NCI-H2029 (cell line): ENCODE measurements around the gene MORC1.

Source experiments
- DNase-seq: peaks from one replicate; lab custom pipeline; 2025; lab: John Stamatoyannopoulos, UW

Gene MORC1

DNA sequence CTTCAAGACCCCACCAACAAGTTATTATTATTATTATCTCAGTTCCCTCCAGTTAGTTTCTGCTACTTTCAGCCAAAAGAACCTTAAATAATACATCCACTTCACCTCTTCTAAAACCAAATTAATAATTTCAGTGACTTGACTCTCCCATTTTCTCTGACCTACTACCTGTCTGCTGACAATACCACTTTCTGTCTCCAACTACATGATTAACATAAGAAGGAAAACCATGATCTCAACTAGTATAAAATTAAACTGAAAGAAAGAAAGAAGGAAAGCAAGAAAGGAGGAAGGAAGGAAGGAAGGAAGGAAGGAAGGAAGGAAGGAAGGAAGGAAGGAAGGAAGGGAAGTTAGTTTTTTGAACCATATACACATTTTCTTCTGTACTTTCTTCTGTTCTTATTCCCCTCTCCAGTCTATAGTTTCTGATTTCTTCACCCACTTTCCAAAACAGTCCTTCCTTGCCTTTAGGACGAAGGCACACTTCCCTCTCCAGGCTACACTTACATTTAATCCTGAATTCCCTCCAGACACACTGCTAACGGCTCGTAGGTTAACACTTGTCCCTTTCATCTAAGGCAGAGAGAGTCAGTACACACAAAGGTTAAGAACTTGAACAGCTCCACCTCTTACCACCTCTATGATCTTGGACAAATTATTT lies 84.8 kb downstream of the MORC1 start:
- DNase-seq: no peak

GRCh38 chr3:109028753-109029152 lies 89.2 kb downstream of the MORC1 start:
- no peak for DNase-seq

DNA sequence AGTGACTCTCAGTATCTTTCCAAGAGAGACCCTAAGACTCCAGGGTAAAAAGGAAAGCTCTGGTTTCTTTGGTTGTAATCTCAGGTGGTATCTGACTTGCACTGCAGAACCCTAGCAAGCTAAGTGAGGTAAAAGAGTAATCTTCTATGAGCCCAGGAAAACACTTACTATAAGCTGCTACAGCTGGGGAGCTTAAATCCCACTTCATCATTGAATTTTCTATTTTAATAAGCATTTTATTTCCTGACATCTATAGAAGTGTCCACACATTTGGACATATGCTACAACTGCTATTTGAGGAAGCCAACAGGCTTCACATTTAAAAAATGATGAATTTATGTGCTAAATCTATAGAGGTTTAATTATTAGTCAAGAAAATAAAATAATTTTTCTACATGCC lies 91.1 kb downstream of the MORC1 start:
- DNase-seq: no peak

DNA sequence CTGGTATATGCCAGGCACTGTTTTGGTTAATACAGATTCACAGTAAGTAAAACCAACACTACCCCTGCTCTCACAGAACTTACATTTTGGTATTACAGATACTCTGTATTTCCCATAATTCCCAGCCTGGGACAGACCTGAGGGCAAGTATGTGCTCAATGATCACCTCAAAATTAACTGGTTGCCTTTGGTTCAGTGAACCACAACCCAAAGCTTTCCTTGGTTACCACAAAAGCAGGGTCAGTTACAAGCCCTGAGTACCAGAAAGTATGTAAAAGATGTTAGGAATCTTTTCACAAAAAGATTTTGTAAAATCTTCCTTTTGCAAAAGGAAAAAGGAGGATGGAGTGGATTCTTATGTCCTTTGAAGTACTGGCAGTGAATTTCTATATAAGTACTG lies 92.0 kb downstream of the MORC1 start:
- no peak for DNase-seq

DNA sequence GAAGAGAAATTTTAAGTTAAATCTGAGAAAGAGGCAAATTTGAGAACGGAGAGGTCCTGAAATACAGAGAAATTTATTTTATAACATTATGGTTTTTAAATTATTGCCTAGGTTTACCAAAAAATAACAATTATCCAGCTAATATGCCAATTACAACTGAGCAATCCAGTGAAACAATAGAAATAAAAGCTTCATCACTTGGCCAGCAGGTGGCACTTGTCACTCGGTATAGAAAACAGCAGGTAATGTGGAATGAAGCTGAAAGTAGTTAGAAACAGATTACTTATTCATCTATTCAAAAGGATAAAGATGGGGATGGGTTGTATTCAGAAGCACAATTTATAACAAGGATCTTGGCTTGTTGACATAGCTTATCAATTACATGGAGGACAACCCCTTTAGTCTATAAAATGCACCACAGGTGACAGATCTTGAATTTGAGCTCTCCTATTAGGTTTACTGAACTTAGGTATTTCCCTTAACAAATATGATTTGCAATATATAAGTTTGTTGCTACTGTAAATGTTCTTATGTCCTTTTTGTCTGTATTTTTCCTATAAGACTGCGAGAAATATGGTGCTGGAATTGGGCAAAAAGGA lies 94.2 kb downstream of the MORC1 start:
- no peak for DNase-seq

DNA sequence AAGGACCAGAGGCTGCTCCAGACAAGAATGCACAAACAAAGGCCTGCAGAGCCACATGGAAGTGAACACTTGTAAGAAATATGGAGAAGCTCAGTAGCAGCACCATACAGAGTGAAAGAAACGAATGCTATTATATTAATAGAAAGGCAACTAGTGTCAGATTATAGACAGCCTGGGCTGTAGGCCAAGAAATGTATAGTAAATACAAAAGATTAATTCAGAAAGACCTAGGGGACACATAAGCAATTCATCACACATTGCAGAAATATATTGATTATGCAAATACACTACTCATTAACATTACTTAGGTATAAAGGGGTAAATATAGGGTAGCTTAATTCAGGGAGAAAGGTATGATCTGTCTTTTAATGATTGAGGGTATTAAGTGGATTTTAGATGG lies 94.8 kb downstream of the MORC1 start:
- no peak for DNase-seq

GRCh38 chr3:109021556-109021955 lies 96.4 kb downstream of the MORC1 start:
- DNase-seq: no peak

DNA sequence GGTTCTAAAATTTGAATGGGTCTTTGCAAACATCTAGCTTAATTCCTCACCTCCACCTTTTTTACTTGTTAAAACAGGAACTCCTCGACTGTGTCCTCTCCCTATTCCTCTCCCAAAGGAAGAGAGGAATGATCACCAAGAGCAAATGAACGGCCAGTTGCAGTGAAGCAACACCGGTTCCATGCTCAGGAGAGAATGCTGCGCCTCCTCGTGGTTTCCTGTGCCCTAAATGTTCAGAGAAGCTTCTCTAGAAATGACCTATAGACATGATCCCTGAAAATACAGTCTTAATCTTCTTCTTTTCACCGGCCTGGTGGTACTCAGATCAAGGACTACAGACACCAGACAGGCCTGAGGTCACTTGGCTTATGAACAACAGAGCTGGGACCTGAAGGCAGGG lies 99.1 kb downstream of the MORC1 start:
- no peak for DNase-seq

GRCh38 chr3:109005443-109005842 lies 112.5 kb downstream of the MORC1 start:
- DNase-seq: no peak

GRCh38 chr3:108998436-108998835 lies 119.5 kb downstream of the MORC1 start:
- DNase-seq: no peak

DNA sequence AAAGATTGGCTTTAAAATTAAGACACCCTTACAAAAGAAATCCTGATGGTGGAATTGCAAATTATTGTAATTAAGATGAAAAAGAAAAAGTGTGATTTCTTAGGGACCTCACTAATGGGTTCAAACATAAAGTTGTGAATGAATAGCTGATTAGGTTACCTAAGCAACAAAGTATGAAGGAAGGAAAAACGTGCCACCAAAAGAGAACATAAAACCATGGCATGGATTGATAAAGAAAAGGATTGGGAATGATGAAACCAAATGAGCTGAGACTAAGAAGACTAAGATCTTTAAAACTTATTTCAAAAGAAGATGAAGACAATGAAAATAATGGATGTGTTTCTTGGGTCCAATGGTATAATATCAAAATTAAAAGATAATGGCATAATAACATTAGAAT lies 132.1 kb downstream of the MORC1 start:
- DNase-seq: no peak

DNA sequence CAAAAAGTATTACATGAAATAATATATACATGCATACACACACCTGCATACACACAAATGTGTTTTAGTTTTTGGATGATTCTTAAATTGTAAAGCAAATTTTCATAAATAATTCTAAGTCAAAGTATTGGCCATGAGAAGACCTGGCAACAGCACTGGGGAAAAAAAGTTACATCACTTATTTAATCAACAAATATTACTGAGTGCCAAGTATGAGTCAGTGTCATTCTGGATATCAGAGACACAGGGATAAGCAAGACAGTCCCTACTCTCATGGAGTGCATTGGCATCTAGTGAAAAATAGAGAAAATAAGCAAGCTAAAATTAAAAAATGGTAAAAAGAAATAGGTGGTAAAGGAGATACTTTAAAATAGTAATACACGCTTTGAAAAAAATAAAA lies 134.9 kb downstream of the MORC1 start:
- DNase-seq: no peak

DNA sequence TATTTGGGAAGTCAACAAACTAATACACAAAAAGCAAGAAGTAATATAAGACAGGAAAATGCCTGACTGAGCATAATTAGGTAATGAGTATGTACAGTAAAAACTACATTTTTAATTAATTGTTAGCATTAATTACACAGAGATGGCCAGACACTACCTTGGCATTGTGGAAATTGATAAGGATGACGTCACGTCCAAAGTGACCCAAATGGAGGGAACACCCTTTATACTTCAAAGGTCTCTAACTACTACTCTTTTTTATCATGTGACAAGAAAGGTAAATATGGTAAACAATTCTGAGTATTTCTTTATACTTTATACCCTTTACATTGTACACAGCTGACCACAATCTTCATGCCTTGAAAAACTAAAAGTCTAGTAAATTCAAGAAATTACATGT lies 141.9 kb downstream of the MORC1 start:
- no peak for DNase-seq

DNA sequence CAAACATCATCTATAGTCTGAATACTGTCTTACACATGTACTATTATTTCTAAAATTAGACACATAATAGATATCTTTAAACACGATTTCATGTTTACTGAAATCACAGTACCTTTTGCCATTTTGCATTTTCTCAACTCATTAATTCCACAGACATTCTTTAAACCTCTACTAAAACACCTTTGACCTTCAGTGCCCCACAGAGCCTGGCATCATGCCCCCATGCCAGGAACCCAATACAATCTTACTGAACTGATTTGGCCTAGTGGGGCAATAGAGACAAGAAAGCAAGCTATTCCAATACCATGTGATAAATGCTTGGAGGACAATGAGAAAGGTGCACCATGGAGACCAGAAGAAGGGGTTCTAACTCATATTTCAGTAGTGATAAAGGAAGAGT lies 144.9 kb downstream of the MORC1 start:
- no peak for DNase-seq

- no peak for DNase-seq
Measured at GRCh38 chr3:108972482-108972881, 145.5 kb downstream of the MORC1 start.

DNA sequence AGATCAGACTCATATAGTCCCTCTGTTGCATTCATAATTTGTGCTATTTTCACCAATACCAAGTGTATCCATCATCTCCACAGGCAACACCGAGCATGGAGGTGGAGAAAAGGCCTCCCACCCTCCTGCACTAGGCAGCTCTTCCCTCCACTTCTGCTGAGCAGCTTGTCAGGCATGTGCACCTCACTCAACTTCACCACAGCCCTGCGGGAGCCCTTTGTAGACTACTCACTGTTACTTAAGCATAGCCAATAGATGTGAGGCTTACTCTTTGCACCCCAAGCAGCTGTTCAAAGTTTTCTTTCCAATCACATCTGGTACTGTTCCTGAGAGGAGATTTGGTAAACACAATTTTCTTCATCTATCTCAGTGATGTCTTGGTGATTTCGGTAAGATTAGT lies 147.4 kb downstream of the MORC1 start:
- DNase-seq: no peak

GRCh38 chr3:108966773-108967172 lies 151.2 kb downstream of the MORC1 start:
- no peak for DNase-seq

DNA sequence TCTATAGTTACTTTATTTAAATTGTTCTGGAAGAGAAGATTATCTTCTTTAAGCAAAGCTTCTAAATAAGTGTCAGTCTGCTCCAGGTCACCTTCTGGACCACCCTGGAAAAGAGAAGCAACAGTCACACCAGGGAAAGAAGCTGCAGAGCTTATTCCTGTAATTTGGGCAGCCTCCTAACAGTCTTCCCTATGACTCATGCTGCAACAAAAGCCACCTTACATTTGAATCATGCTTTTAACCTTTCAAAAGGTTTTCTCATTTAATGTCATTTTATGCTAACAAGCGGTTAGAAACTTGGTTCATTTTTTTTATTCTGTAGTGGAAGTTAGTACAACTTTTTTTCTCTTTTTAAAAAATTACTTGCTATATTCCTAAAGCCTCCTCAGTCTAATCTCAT lies 158.9 kb downstream of the MORC1 start:
- no peak for DNase-seq

GRCh38 chr3:108953700-108954099 lies 164.2 kb downstream of the MORC1 start, which contains the start of gene GUCA1C:
TSS of gene GUCA1C (minus strand) at chr3:108953879. CDS start at chr3:108953762, 117 bp downstream.
- no peak for DNase-seq

DNA sequence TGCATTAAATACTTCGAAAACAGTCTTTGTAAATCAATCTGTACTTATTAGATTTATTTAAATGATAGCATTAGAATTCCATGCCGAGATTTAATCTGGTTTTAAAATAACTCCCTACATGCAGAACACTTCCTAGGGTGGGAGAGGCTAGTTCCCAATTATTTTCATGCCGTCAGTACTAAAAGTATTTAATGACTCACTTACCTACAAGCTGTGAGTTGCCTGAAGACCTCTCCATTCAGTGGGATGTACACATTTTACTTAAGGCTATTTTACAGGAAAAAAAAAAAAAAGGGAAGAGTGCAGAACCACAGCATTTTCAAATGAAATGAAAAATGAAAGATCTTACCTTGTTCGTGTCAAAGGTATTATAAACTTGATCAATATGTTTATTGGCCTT lies 164.7 kb downstream of the MORC1 start:
- no peak for DNase-seq

GRCh38 chr3:108951820-108952501 lies 166.0 kb downstream of the MORC1 start:
- DNase-seq: no peak

DNA sequence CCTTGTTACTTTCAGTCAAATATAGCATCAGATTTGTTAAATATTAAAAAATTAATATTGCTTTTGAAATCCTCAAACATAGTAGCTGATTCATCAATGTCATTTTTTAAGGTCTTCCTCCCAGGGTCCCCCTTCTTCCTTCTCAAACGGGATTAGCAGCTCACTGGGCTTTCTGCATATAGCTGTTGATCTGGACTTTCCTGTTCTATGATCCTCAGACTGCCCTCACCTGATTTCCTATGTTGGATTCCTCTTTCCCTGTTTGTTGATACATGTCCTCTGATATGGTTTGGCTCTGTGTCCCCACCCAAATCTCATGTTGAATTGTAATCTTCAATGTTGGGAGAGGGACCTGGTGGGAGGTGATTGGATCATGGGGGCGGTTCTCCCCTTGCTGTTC lies 170.1 kb downstream of the MORC1 start:
- DNase-seq: no peak
